SIG-M5 (cell line): ENCODE measurements around the gene SLC7A8.
"Not testable (repeated sequence)": the region's sequence is repeated elsewhere in the genome, so short reads cannot be mapped to it uniquely, and the experiment has no call there.

ENCODE experiments used
- DNase-seq: peaks from one replicate; lab custom pipeline; 2025; lab: John Stamatoyannopoulos, UW

The SLC7A8 gene

GRCh38 chr14:23113431-23114119 lies 69.9 kb downstream of the SLC7A8 start:
- DNase-seq, result peak; percentile 47

- peak; percentile 57 for DNase-seq
Measured at GRCh38 chr14:23112359-23113178, 70.9 kb downstream of the SLC7A8 start.

GRCh38 chr14:23110579-23111365 lies 72.7 kb downstream of the SLC7A8 start:
- no peak for DNase-seq

DNA sequence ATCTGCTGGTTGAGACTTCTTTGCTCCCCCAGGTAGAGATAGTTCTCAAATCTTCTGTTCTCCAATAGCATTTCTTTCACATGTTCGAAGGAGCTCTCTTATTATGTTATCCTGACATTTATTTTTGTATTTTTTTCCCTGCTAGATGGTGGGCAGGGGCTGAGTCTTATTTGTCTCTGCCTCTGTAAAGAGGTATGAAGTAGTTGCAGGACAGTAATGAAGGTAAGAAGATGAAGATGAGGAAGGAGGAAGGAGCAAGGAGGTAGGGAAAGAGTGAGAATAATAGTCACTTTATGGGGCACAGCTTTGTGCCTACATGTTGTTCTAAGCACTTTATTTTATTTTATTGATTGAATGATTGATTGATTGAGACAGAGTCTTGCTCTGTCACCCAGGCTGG lies 73.7 kb downstream of the SLC7A8 start:
- DNase-seq, result no peak

GRCh38 chr14:23108169-23108568 lies 75.3 kb downstream of the SLC7A8 start:
- not testable (repeated sequence) for DNase-seq

DNA sequence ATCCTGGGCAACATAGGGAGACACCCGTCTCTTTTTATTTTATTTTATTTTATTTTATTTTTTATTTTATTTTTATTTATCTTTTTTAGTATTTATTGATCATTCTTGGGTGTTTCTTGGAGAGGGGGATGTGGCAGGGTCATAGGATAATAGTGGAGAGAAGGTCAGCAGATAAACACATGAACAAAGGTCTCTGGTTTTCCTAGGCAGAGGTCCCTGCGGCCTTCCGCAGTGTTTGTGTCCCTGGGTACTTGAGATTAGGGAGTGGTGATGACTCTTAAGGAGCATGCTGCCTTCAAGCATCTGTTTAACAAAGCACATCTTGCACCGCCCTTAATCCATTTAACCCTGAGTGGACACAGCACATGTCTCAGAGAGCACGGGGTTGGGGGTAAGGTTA lies 75.8 kb downstream of the SLC7A8 start:
- DNase-seq, result not testable (repeated sequence)

DNA sequence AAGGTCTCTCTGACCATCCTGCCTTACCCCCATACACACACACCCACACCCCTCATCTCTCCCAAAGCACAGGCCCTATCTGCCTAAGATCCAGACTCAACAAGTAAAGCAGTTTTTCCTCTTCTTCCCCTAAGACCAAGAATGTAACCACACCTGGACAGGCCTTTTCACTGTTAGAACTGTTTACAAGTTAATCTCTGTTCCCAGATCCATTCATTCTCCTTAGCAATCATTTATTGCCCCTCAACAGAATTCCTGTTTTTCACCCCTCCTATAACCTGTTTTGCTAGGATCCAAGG lies 76.8 kb downstream of the SLC7A8 start:
- DNase-seq, result no peak

DNA sequence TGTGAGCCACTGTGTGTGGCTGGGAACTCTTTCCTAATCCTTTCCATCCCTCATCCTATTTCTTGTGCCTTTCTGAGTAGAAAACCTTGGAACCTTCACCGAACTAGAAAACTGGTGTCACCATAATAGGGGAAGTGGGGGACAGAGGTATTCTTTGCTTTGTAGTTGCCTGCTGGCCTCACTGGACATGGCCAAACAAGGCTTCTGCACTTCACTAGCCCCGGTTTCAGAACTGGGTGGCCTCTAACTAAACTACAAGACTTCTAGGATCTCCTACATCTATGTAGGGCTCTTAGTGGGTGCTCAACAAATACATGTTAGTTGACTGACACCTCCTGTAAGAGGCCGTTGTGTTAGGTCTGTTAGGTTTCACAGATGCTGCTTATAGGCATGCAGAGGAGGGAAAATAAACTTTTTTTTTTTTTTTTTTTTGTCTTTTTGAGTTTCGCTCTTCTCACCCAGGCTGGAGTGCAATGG lies 78.1 kb downstream of the SLC7A8 start:
- DNase-seq, result no peak

- no peak for DNase-seq
Measured at GRCh38 chr14:23104591-23105347, 78.7 kb downstream of the SLC7A8 start, which contains the start of gene CIROP. CIROP (minus strand) TSS chr14:23104989; CDS start chr14:23104920, 69 bp downstream.

GRCh38 chr14:23104070-23104590 lies 79.3 kb downstream of the SLC7A8 start:
- no peak for DNase-seq

DNA sequence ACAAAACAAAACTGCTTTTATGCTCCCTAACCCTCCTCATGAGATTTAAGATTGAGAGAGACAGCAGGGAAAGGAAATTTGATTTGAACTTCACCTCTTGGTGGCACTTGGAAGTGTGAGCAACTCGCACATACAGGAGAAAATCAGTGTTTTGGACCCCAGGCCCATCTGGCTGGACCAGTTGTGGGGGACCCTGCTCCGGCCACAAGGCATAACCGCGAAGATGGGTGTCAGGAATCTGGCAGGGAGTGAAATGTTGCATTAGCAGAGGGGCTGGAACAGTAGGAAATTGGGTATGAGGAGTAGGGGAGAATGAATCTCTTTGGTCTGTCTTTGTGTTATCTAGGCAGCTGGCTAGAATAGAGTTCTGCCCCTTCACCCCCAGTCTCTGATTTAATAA lies 79.9 kb downstream of the SLC7A8 start:
- no peak for DNase-seq

DNA sequence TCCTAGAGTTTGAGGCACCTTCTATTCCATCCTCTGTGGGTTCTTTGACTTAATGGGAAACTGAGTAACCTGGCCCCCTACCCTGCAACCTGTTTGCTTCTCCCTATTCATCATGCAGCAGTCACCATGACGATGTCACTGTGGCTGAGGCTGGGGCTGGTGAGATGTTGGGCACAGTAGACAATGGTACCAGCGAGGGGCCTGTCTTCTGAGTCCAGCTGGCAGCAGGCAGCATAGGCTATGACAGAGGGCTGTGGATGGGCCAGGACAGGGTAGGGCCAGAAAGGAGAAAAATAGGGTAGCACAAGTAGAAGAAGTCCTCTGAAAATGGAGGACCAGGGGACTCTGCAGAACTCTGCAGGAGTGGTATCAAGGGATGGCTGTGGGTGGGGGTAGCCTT lies 80.7 kb downstream of the SLC7A8 start:
- no peak for DNase-seq

- DNase-seq, result no peak
Measured at GRCh38 chr14:23101986-23102625, 81.4 kb downstream of the SLC7A8 start.

GRCh38 chr14:23101213-23101970 lies 82.1 kb downstream of the SLC7A8 start:
- DNase-seq, result no peak

- DNase-seq, result no peak
Measured at GRCh38 chr14:23099212-23099861, 84.1 kb downstream of the SLC7A8 start.

DNA sequence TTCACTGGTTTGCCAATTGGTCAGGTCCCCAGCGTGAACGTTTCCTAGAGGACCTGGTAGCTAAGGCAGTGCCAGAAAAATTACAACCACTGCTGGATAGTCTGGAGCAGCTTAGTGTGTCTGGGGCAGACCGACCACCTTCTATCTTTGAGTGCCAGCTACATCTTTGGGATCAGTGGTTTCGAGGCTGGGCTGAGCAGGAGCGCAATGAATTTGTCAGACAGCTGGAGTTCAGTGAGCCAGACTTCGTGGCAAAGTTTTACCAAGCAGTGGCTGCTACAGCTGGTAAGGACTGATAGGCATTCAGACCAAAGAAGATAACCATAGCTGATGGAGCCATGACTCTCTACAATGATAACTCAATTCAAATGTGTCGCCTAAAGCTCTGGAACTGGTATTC lies 85.7 kb downstream of the SLC7A8 start:
- DNase-seq, result no peak

GRCh38 chr14:23095196-23096108 lies 88.0 kb downstream of the SLC7A8 start, which contains the start of gene C14orf119:
C14orf119 (plus strand) TSS chr14:23095505; CDS start chr14:23097659, 2,154 bp downstream.
- DNase-seq, result no peak

DNA sequence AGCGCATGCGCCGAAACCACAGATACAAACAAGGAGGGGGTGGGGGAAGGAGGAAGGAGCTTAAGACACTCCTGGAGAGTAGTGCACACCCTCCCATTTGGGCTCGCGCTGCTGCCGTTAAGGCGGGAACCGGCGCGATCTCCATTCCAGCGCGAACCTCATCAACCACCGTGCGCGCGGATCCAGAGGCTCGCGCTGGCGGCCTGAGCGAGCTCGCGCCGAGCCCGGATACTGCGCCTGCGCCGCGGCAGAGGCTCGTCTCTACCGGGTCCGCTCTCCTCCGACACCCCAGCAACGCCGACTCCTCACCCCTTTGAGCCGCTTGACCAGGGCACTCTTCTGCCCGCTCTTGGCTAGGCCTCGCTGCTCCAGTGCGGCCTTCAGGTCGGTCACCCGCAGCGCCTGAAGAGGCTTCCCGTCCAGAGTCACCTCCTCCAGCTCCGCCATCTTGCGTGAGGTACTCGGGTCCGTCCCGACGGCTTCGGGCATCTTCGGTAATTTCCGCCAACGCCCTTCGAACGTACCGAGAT lies 88.7 kb downstream of the SLC7A8 start, which contains the start of gene ACIN1:
ACIN1 (minus strand) TSS at position 471 of the 530 bp plus-strand sequence; CDS start at position 447, 24 bp downstream.
- DNase-seq, result no peak
